GM23338 (cell line): ENCODE data around the gene DPF3. TPM values are rescaled to one million over a fixed set of nuclear protein-coding genes. Genes with fewer than 3 reads are reported as not detected.

ENCODE experiments used
- ATAC-seq: fragments of 200-7000 bp; cut with Tn5 transposase; 3 replicates; pipeline ENCODE4 v1.9.1; 2020
- DNase-seq: peaks from one replicate; pipeline ENCODE4 v3.0.0-alpha.2; 2015; ENCODE audit warnings: low spot score
- H2AFZ ChIP-seq: fragments of 200-600 bp; sonication (generic); 2 replicates; pipeline ENCODE4 v1.8.0; 2016; ENCODE audit warnings: antibody characterized with exemption, mild to moderate bottlenecking, moderate library complexity
- H3F3A ChIP-seq: fragments of 200-600 bp; sonication (generic); replicated peaks from 2 replicates; pipeline ENCODE4 v1.8.0; 2017; ENCODE audit warnings: antibody characterized with exemption, mixed run types, low read depth
- H3K27ac ChIP-seq: fragments of 200-600 bp; sonication (generic); 2 replicates; pipeline ENCODE4 v1.6.1; 2016; ENCODE audit warnings: low read depth
- H3K27me3 ChIP-seq: fragments of 200-600 bp; sonication (generic); 2 replicates; pipeline ENCODE4 v1.8.0; 2016; ENCODE audit warnings: mild to moderate bottlenecking, mixed run types, moderate library complexity; ENCODE audit not compliant: insufficient read depth
- H3K36me3 ChIP-seq: fragments of 200-600 bp; sonication (generic); 2 replicates; pipeline ENCODE4 v1.8.0; 2016; ENCODE audit warnings: mild to moderate bottlenecking; ENCODE audit not compliant: insufficient read depth
- H3K4me1 ChIP-seq: fragments of 200-600 bp; sonication (generic); 2 replicates; pipeline ENCODE4 v1.8.0; 2016; ENCODE audit warnings: mild to moderate bottlenecking, moderate library complexity; ENCODE audit not compliant: insufficient read depth
- H3K4me2 ChIP-seq: fragments of 200-600 bp; sonication (generic); 2 replicates; pipeline ENCODE4 v1.7.1; 2017; ENCODE audit warnings: mixed run types
- H3K4me3 ChIP-seq: fragments of 200-600 bp; sonication (generic); 2 replicates; pipeline ENCODE4 v1.6.1; 2016; ENCODE audit warnings: mixed run types
- H3K79me2 ChIP-seq: fragments of 200-600 bp; sonication (generic); replicated peaks from 2 replicates; pipeline ENCODE4 v1.8.0; 2017; ENCODE audit warnings: mild to moderate bottlenecking; ENCODE audit not compliant: insufficient read depth
- H3K9me2 ChIP-seq: fragments of 200-600 bp; sonication (generic); 2 replicates; pipeline ENCODE4 v1.8.0; 2017; ENCODE audit not compliant: insufficient read depth
- H4K20me1 ChIP-seq: fragments of 200-600 bp; sonication (generic); replicated peaks from 2 replicates; pipeline ENCODE4 v1.8.0; 2017; ENCODE audit warnings: mild to moderate bottlenecking; ENCODE audit not compliant: insufficient read depth
- H3K27ac Mint-ChIP-seq: 2 replicates; pipeline ENCODE4 v1.8.0; 2020; ENCODE audit warnings: inconsistent platforms, mild to moderate bottlenecking, moderate library complexity, mixed read lengths
- H3K27me3 Mint-ChIP-seq: 3 replicates; pipeline ENCODE4 v1.8.0; 2022; ENCODE audit warnings: low read depth, mild to moderate bottlenecking, moderate library complexity, mixed read lengths, inconsistent platforms; ENCODE audit not compliant: insufficient read depth, poor library complexity
- H3K36me3 Mint-ChIP-seq: 3 replicates; pipeline ENCODE4 v1.8.0; 2021; ENCODE audit warnings: low read depth, mild to moderate bottlenecking, inconsistent platforms, moderate library complexity, mixed read lengths
- H3K4me1 Mint-ChIP-seq: 3 replicates; pipeline ENCODE4 v1.8.0; 2020; ENCODE audit warnings: mild to moderate bottlenecking, inconsistent platforms, mixed read lengths
- H3K4me3 Mint-ChIP-seq: 3 replicates; pipeline ENCODE4 v1.8.0; 2021; ENCODE audit warnings: moderate library complexity, mild to moderate bottlenecking, inconsistent platforms, mixed read lengths
- H3K9me3 Mint-ChIP-seq: 3 replicates; pipeline ENCODE4 v1.8.0; 2020; ENCODE audit warnings: moderate library complexity, mild to moderate bottlenecking, inconsistent platforms, mixed read lengths
- EZH2 ChIP-seq: fragments of 200-600 bp; sonication (generic); IDR thresholded peaks from one replicate; pipeline ENCODE4 v1.8.0; 2017; ENCODE audit warnings: antibody characterized with exemption, mild to moderate bottlenecking, low read depth; ENCODE audit not compliant: unreplicated experiment
- NANOG ChIP-seq: IDR thresholded peaks from 2 replicates; pipeline ENCODE4 v1.6.1; 2016; ENCODE audit warnings: antibody characterized with exemption, borderline replicate concordance
- POLR2AphosphoS5 ChIP-seq: IDR thresholded peaks from 2 replicates; pipeline ENCODE4 v1.6.1; 2016; ENCODE audit warnings: antibody characterized with exemption, low read depth
- STAT1 ChIP-seq: IDR thresholded peaks from one replicate; pipeline ENCODE4 v1.6.1; 2016; ENCODE audit warnings: antibody characterized with exemption; ENCODE audit not compliant: unreplicated experiment
- ZNF331 ChIP-seq: fragments of 250-450 bp; sonication (Bioruptor Pico); IDR thresholded peaks from 2 replicates; pipeline ENCODE4 v1.5.0; 2020; ENCODE audit warnings: low read depth, mild to moderate bottlenecking, moderate library complexity
- polyA plus RNA-seq: library from polyadenylated mRNA; unstranded; fragments of >200 nt; fragmentation: Nextera tagmentation; extraction: Ambion mirVana; gene quantifications from 2 replicates; pipeline ENCODE4 v1.2.1, GENCODE V29; 2016
- total RNA-seq: library from RNA; depleted of rRNA; stranded (reverse); fragments of >200 nt; shearing (Covaris generic); gene quantifications from 2 replicates; pipeline ENCODE4 v1.2.3, GENCODE V29; 2014
- TF ChIP-seq, protein P1 (sequence below): fragments of 250-450 bp; sonication (Bioruptor Pico); IDR thresholded peaks from 2 replicates; pipeline ENCODE4 v1.5.0; 2020; ENCODE audit warnings: mild to moderate bottlenecking, moderate library complexity
- TF ChIP-seq, protein P2 (sequence below), 2 experiments: fragments of 200-600 bp in 1 of 2; sonication (generic) in 1 of 2; conservative IDR thresholded peaks; 2 replicates each; pipeline versions ENCODE4 v1.5.1 to v1.6.1; 2016 to 2017; ENCODE audit warnings: antibody characterized with exemption in 2 of 2, low read depth in 2 of 2, mild to moderate bottlenecking in 2 of 2, moderate library complexity in 1 of 2

Gene DPF3
- total and polyA plus RNA-seq, 2 experiments from 2014 or later = 0.18 to 1.0 TPM

DNA sequence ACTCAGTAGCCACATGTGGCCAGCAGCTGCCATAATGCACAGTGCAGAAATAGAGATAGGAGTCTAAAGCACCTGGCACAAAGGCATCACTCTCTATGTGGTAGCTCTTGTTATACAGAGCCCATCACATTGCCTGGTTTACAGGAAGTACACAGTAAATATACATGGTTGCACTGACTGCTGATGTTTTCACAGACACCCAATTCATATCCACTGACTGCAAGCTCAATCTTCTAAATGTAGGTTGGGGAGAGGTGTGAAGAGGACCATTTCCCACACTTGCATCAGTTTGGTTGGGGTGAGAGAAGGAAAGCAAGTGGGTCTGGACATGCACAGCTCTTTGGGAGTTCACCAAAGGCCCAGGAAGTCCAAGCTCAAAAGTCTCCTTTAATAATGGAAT, 172.8 kb downstream of the DPF3 start (continued):
- TF ChIP-seq, protein P1, sequence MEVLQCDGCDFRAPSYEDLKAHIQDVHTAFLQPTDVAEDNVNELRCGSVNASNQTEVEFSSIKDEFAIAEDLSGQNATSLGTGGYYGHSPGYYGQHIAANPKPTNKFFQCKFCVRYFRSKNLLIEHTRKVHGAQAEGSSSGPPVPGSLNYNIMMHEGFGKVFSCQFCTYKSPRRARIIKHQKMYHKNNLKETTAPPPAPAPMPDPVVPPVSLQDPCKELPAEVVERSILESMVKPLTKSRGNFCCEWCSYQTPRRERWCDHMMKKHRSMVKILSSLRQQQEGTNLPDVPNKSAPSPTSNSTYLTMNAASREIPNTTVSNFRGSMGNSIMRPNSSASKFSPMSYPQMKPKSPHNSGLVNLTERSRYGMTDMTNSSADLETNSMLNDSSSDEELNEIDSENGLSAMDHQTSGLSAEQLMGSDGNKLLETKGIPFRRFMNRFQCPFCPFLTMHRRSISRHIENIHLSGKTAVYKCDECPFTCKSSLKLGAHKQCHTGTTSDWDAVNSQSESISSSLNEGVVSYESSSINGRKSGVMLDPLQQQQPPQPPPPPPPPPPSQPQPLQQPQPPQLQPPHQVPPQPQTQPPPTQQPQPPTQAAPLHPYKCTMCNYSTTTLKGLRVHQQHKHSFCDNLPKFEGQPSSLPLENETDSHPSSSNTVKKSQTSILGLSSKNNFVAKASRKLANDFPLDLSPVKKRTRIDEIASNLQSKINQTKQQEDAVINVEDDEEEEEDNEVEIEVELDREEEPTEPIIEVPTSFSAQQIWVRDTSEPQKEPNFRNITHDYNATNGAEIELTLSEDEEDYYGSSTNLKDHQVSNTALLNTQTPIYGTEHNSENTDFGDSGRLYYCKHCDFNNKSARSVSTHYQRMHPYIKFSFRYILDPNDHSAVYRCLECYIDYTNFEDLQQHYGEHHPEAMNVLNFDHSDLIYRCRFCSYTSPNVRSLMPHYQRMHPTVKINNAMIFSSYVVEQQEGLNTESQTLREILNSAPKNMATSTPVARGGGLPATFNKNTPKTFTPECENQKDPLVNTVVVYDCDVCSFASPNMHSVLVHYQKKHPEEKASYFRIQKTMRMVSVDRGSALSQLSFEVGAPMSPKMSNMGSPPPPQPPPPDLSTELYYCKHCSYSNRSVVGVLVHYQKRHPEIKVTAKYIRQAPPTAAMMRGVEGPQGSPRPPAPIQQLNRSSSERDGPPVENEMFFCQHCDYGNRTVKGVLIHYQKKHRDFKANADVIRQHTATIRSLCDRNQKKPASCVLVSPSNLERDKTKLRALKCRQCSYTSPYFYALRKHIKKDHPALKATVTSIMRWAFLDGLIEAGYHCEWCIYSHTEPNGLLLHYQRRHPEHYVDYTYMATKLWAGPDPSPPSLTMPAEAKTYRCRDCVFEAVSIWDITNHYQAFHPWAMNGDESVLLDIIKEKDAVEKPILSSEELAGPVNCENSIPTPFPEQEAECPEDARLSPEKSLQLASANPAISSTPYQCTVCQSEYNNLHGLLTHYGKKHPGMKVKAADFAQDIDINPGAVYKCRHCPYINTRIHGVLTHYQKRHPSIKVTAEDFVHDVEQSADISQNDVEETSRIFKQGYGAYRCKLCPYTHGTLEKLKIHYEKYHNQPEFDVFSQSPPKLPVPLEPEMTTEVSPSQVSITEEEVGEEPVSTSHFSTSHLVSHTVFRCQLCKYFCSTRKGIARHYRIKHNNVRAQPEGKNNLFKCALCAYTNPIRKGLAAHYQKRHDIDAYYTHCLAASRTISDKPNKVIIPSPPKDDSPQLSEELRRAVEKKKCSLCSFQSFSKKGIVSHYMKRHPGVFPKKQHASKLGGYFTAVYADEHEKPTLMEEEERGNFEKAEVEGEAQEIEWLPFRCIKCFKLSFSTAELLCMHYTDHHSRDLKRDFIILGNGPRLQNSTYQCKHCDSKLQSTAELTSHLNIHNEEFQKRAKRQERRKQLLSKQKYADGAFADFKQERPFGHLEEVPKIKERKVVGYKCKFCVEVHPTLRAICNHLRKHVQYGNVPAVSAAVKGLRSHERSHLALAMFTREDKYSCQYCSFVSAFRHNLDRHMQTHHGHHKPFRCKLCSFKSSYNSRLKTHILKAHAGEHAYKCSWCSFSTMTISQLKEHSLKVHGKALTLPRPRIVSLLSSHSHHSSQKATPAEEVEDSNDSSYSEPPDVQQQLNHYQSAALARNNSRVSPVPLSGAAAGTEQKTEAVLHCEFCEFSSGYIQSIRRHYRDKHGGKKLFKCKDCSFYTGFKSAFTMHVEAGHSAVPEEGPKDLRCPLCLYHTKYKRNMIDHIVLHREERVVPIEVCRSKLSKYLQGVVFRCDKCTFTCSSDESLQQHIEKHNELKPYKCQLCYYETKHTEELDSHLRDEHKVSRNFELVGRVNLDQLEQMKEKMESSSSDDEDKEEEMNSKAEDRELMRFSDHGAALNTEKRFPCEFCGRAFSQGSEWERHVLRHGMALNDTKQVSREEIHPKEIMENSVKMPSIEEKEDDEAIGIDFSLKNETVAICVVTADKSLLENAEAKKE (CRISPR knock-in tag) = no peak

DNA sequence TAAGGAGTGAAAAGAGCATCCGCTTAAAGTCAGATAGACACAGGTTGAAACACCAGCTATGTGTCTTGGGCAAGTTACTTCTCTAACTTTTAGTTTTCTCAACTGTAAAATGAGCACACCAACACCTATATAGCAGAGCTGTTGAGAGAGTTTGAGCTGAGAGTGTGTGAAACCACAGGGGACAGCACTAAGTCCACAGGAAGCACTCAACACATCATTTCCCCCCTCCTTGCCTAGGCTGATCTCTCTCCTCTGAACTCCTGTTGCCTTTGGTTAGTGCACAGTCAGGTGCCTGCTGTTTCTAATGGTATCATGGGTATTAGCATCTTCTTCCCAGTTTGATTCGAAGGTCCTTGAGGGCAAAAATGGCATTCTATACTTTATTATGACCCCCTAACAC, 176.7 kb downstream of the DPF3 start:
- H3K4me1 Mint-ChIP-seq = peaks cover 2% of the 10 kb centered on the region; the same call in 2 of the 3 replicates
- no peaks in the 10 kb centered on the region for H3K79me2 ChIP-seq
- H3K27ac Mint-ChIP-seq = no peak overlapping the region
- no peak overlapping the region for H3K4me3 Mint-ChIP-seq
- H3K4me2 ChIP-seq = no peak overlapping the region
- H2AFZ ChIP-seq = no peak overlapping the region
- H4K20me1 ChIP-seq = no peaks in the 10 kb centered on the region
- no peak overlapping the region for H3K27ac ChIP-seq
- no peaks in the 10 kb centered on the region; the same call in 2 of the 3 replicates for H3K36me3 Mint-ChIP-seq
- no peaks in the 10 kb centered on the region for H3K9me2 ChIP-seq
- H3K4me3 ChIP-seq = no peak overlapping the region
- no peaks in the 10 kb centered on the region for H3K27me3 ChIP-seq
- no peak for DNase-seq
- H3F3A ChIP-seq = no peaks in the 10 kb centered on the region
- H3K4me1 ChIP-seq = no peaks in the 10 kb centered on the region
- no peaks in the 10 kb centered on the region for H3K36me3 ChIP-seq
- no peak for ATAC-seq
- no peaks in the 10 kb centered on the region for H3K9me3 Mint-ChIP-seq
- peaks cover 5% of the 10 kb centered on the region for H3K27me3 Mint-ChIP-seq
- TF ChIP-seq STAT1 = no peak
- TF ChIP-seq, protein P1 (CRISPR knock-in tag) = no peak
- TF ChIP-seq NANOG = no peak
- TF ChIP-seq POLR2AphosphoS5 = no peak
- TF ChIP-seq EZH2 = no peak
- TF ChIP-seq, protein P2, sequence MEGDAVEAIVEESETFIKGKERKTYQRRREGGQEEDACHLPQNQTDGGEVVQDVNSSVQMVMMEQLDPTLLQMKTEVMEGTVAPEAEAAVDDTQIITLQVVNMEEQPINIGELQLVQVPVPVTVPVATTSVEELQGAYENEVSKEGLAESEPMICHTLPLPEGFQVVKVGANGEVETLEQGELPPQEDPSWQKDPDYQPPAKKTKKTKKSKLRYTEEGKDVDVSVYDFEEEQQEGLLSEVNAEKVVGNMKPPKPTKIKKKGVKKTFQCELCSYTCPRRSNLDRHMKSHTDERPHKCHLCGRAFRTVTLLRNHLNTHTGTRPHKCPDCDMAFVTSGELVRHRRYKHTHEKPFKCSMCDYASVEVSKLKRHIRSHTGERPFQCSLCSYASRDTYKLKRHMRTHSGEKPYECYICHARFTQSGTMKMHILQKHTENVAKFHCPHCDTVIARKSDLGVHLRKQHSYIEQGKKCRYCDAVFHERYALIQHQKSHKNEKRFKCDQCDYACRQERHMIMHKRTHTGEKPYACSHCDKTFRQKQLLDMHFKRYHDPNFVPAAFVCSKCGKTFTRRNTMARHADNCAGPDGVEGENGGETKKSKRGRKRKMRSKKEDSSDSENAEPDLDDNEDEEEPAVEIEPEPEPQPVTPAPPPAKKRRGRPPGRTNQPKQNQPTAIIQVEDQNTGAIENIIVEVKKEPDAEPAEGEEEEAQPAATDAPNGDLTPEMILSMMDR (conservative IDR thresholded peaks at IDR 0.05; ENCODE audit: low read depth in 2 of 2) = no peak
- no peak for TF ChIP-seq ZNF331 (CRISPR knock-in tag)
